Ascending aorta (tissue), 2 donors: ENCODE results near the gene NPY5R. TPM values are rescaled to one million over a fixed set of nuclear protein-coding genes. Genes with fewer than 3 reads are reported as not detected.

Source experiments
- DNase-seq, 2 donors: peaks; one replicate each; pipeline ENCODE4 v3.0.0-alpha.2; 2019; ENCODE audit warnings: low spot score in 2 of 2
- H3K27ac ChIP-seq, 2 donors: fragments of 200-600 bp; sonication (generic); one replicate each; pipeline ENCODE4 v1.5.1; 2016 to 2017; ENCODE audit warnings: mild to moderate bottlenecking in 1 of 2
- H3K27me3 ChIP-seq: fragments of 200-600 bp; sonication (generic); one replicate; pipeline ENCODE4 v1.5.1; 2017
- H3K36me3 ChIP-seq, 2 donors: fragments of 200-600 bp; sonication (generic); one replicate each; pipeline ENCODE4 v1.5.1; 2016
- H3K4me1 ChIP-seq, 2 donors: fragments of 200-600 bp; sonication (generic); one replicate each; pipeline ENCODE4 v1.5.1; 2016 to 2017; ENCODE audit warnings: mild to moderate bottlenecking in 1 of 2
- H3K4me3 ChIP-seq, 2 donors: fragments of 200-600 bp; sonication (generic); one replicate each; pipeline ENCODE4 v1.5.1; 2016 to 2017; ENCODE audit warnings: mild to moderate bottlenecking in 1 of 2
- H3K9me3 ChIP-seq, 2 donors: fragments of 200-600 bp; sonication (generic); one replicate each; pipeline ENCODE4 v1.5.1; 2016
- CTCF ChIP-seq, 3 experiments: fragments of 200-600 bp in 2 of 3; fragments of 450-650 bp in 1 of 3; sonication (generic) in 2 of 3; IDR thresholded peaks; one replicate each; pipeline ENCODE4 v1.5.1; 2016 to 2019; ENCODE audit warnings: antibody characterized with exemption in 3 of 3, mild to moderate bottlenecking in 1 of 3, moderate library complexity in 1 of 3
- intact Hi-C: fragments of 100-400 bp; cut with DNase I; formaldehyde crosslinking; loops from one replicate; pipeline ENCODE4 v1.15.1; 2023
- total RNA-seq: library from RNA; depleted of rRNA; stranded (reverse); fragments of >200 nt; gene quantifications from one replicate; pipeline ENCODE4 v1.1.0, GENCODE V29; 2016

NPY5R gene
- total RNA-seq, 1 donor from 2014 or later = 6.1 TPM

DNA sequence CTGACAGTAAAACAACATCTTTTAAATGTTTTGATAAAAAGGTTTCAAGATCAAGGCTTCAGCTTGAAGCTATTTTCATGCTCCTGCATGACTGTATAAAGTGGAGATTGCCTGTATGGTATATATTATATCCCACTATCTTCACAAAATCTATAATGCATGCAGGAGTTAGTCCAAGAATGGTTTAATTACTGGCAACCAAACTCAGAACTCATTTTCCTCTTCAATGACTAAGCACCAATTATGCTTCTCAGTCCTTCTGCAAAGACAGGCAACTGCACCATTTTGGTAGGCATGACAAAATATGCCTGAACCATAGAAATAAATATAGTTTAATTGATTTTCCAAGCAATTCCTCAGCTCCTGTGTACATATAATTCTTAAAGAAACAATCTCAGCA is 54.5 kb downstream of the NPY5R start:
- intact Hi-C loops = no loop called here
- Histone ChIP-seq H3K4me1 (no peaks in the 10 kb centered on the region), H3K27ac (no peak overlapping the region), H3K36me3 (no peaks in the 10 kb centered on the region), H3K4me3 (no peak overlapping the region), H3K9me3 (no peaks in the 10 kb centered on the region), H3K27me3 (no peaks in the 10 kb centered on the region)
- TF ChIP-seq CTCF (IDR thresholded peaks at IDR 0.05) = no peak
- DNase-seq = no peak

- Histone ChIP-seq H3K4me3 (no peak overlapping the region), H3K27ac (no peak overlapping the region), H3K27me3 (no peaks in the 10 kb centered on the region), H3K4me1 (no peaks in the 10 kb centered on the region), H3K9me3 (no peaks in the 10 kb centered on the region), H3K36me3 (no peaks in the 10 kb centered on the region)
- no peak for TF ChIP-seq CTCF (IDR thresholded peaks at IDR 0.05)
- DNase-seq = no peak
- intact Hi-C loops = no loop called here
Observed at GRCh38 chr4:163400911-163401310, 57.2 kb downstream of the NPY5R start.

Other genes starting within 250 kb of the NPY5R start
- gene NAF1, start 177.0 kb upstream of the NPY5R start, total RNA-seq = 13.3 TPM
- gene NPY1R, start 11.3 kb upstream of the NPY5R start, total RNA-seq = 248 TPM
- gene TKTL2, start 129.9 kb downstream of the NPY5R start, total RNA-seq = not detected
- 36.9 TPM for gene TMA16, start 150.8 kb downstream of the NPY5R start, total RNA-seq